OCI-M2 (cell line): ENCODE data around the gene DHRS9.

Source experiments
- DNase-seq: peaks from one replicate; lab custom pipeline; 2025; ENCODE audit not compliant: unreplicated experiment; lab: John Stamatoyannopoulos, UW

DHRS9 gene

DNA sequence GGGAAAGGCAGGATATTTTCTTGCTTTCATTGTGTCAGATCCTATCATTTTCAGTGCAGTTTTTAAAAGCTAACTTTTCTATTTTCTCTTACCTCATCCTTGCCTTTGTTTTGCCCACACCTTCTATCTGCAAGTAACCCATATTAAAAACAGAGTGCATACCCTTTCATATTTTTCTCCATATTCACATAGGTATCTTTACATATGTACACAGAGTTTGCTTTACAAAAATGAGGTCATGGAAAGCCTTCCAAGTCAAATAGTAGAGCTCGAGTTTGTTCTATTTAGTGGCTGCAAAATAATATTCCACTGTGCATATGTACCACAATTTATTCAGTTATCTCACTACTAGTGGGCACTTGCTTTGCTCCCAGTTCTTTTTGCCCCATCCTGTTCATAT lies 3.9 kb upstream of the DHRS9 start:
- DNase-seq = no peak

DNA sequence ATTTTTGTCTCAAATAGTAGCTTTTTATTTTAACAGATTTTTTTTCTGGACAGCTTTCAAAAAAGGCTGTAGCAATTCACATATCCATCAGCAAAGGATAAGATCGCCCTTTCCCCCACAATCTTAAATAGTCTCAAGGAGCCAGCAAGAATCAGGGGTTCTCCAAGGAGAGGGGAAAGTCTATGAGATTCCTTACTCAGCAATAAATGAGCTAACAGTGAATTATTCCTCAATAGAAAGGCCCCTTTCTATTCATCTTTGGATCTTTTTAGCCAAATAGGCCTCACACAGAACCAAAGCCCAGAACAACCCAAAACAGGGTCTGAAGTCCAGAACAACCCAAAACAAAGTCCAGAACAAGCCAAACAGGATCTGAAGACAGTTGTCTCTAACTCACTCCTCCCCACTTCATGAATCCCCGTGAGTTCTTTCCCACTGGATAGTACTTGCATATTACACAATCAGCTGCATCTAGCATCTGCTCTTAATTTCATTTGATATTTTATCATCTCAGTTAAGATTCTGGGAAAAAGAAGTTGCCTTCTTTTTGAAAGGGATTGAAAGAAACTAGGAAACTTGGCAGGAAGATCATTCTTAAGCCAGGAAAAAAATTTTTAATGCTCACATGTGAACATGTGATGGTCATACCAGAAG lies 3.4 kb upstream of the DHRS9 start:
- DNase-seq = no peak

DNA sequence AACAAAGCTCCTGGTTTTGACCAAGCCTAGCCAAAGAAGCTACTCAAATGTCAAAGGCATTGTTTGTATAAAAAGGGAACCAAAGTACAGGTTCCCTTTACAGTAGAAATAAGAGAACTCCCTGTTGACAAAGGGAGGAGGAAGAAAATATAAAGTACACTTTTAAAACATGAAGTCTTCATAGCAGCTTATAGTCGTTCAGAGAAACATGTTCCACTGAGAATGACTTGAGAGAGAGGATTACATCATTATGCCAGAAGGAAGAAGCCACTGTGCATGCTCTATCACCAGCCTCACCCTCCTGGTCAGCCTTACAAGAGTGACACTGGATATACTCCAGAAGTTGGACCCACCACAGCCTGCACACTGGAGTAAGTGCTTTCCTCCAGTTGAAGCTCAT lies 2.5 kb upstream of the DHRS9 start:
- no peak for DNase-seq

GRCh38 chr2:169069833-169070232 lies 470 bp downstream of the DHRS9 start:
- no peak for DNase-seq

DNA sequence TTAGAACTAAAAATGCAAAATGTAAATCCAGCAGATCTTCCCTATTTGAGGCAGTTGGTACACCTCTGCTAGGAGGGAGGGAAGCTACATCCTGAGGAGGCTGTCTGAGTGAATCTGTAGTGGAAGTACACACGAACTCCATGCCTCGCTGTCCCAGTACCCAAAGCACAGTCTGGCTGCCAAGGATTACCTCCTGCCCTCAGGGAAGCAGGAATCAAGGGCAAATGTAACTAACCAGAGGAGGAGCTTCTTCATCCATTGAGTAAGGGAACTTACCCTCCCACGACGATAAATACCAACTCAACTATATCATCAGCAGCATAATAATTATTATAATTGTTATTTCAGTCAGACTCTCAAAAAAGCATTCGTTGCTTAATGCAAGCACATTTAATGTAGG lies 2.1 kb downstream of the DHRS9 start:
- no peak for DNase-seq

GRCh38 chr2:169072163-169072925 lies 3.0 kb downstream of the DHRS9 start:
- peak; percentile 80 for DNase-seq

DNA sequence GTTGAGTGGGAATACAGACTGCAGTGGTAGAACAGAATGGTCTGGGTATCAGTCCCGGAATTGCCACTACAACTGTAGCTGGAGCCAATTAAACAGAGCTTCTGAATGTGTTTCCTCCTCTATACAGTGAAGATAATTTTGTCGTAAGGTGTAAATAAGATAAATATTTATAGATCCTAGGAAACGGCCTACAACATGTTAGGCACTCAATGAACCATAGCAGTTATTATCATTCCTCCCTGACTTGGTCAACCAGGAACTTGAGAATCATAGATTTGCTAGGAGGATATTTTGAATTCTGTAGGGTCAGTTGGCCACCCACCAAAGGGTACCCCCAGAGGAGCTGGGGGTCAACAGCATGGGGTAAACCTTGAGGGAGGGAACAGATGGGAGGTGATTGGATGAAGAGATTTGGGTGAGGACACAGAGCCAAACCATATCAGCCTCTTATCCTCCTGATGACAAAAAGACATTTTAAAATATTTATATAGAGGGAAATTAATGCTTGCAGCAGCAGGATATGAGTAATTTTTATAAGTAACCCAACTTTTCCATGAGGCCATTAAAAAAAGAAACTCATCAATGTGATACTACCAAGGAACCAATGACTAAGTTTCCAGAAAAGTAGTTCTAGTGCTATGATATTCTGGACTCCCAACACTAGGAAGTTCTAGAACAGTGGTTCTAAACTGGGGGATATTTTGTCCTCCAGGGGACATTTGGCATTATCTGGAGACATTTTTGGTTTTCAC lies 4.0 kb downstream of the DHRS9 start:
- no peak for DNase-seq

DNA sequence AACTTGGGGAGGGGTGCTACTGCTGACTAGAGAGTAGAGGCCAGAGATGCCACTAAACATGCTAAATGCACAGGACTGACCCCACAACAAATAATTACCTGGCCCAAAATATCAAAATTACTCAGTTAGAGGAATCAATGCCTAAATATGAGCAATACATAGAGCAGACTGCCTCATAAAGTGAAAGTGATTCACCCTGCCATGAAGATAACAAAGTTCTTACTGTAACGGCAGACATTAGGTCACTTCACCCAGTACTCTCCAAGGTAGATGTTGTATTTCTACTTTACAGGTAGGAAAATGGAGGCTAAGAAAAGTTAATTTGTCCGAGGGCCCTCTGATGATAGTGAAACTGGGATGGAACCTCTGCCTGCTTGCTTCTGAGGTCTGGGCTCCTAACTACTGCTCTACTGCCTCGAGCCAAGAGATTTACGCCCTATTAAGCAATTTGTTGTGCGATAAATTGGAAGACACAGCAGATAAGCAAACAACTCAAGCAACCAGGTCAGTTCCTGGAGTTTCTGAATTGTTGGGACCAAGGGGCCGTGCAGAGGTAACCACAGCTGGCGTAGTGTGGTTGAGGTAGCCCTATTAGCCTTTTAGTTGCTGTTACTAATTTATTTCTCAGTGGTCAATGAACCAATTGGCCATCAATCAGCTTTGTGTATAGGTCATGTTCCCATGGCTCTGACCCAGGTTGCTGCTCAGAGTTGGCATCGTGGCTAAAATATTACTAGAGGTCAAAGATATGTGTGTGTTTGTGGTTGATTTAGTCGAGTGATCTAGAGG lies 4.8 kb downstream of the DHRS9 start:
- DNase-seq = no peak

- peak; percentile 19 for DNase-seq
Observed at GRCh38 chr2:169077674-169078240, 8.4 kb downstream of the DHRS9 start.

DNA sequence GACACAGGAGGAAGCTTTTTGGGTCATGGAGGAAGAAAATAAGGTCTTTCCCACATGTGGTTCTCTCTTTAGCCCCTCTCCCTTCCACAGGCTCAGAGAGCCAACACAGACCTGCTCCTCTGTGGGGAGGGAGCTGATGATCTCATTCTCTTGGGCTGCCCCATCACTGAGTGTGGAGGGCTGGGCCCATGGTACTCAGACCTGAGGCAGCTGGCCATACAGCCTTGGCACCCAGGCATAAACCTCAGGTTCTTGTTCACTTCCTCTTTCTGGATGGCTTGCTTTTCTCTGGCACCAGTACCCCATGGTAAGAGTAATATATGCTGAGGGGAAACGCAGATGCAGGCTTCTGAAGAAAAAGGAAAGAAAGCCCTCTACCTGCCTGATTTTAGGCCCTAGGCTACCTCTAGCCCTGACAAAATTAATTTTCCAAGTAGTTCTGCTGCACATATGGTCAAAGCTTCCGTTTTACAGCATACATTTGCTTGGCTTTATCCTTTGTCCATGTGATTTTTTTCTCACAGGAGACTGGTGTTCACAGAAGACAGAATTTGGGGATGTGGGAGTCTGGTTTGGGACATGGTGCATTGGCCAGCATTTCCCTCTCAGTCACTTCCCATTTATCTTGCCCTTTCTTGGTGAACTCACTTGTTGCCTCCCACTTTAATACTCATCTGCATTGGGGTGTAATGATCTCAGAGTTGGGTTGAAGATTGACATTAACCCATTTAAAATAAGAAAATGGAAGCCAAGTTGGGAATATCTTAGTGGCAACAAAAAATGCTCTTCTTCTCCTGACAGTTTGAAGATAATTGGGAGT lies 11.1 kb downstream of the DHRS9 start:
- DNase-seq = no peak

DNA sequence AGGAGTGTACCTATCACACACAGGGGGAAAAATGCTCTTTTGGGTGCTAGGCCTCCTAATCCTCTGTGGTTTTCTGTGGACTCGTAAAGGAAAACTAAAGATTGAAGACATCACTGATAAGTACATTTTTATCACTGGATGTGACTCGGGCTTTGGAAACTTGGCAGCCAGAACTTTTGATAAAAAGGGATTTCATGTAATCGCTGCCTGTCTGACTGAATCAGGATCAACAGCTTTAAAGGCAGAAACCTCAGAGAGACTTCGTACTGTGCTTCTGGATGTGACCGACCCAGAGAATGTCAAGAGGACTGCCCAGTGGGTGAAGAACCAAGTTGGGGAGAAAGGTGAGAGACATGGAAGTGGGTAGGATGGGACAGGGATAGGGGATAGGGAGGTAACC lies 12.2 kb downstream of the DHRS9 start:
- DNase-seq = no peak

DNA sequence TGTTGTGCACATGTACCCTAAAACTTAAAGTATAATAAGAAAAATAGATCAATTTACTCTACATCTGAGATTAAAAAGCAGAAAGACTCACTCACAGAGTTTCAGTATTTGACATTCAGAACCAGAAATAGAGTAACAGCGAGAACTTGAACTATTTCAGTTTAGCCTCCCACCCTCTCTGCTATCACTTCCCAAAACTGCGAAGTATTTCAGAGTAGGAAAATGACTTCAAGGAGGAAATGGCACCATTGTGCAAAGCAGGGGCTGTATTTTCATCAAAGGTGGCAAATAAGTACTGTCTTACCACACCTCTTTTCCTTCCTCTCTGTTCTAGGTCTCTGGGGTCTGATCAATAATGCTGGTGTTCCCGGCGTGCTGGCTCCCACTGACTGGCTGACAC lies 13.6 kb downstream of the DHRS9 start:
- no peak for DNase-seq

DNA sequence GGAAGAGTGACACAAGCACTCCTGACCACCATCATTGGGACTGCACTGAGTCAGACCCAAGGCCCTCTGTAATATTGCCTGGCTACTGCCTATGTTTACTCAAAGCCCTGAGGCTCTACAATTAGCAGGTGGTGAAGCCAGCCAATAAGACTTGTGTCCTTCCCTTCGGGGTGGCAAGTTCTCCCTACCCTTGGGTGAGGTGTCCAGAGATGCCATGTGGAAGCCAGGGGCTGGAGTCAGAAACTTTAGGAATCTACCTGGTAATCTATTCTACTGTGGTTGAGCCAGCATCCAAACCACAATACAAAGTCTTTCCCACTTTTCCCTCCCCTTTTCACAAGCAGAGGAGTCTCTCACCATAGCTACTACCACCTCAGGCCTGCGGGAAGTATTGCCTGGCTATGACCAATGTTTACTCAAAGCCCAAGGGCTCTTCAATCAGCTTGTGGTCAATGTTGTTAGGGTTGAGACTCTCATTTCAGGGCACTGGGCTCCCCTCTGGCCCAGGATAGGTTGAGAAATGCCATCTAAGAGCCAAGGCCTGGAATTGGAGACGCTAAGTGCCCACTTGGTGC lies 17.6 kb downstream of the DHRS9 start:
- DNase-seq = no peak

GRCh38 chr2:169087757-169088379 lies 18.5 kb downstream of the DHRS9 start:
- no peak for DNase-seq

DNA sequence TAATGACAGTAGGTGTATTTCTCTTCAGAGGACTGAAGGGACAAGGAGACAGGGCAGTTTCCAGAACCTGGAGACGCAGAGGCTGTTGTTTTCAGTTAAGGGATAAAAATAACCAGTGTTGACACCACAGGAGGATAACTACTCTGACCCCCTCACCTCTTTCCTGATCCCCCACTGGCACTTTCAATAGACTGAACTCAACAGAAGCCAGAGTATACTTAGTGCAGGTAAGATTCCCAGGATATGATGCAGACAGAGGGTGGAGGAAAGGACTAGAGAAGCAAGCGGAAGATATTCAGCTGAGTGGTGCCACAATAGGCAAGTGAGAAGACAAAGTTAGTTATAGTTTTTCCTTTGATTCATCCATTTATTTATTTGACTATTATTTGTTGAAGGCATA lies 19.8 kb downstream of the DHRS9 start:
- DNase-seq = no peak

- DNase-seq = no peak
Observed at GRCh38 chr2:169090133-169090820, 20.9 kb downstream of the DHRS9 start.

DNA sequence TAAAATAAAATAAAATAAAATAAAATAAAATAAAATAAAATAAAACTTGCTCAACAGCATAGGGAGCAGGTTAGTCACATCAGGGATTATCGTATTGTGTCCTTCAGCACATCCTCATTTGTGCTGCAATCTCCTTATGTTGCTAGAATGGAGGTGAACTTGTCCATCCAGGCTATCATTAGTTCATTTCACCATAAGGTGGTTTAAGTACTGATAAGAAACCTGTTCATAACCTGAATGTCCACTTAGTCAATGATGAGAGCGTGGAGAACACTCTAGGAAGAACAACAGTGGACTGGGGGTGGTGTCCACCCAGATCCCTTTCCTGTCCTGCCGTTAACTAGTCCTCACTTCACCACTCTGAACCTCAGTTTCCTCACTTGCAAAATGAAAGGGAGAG lies 21.9 kb downstream of the DHRS9 start:
- DNase-seq = no peak

DNA sequence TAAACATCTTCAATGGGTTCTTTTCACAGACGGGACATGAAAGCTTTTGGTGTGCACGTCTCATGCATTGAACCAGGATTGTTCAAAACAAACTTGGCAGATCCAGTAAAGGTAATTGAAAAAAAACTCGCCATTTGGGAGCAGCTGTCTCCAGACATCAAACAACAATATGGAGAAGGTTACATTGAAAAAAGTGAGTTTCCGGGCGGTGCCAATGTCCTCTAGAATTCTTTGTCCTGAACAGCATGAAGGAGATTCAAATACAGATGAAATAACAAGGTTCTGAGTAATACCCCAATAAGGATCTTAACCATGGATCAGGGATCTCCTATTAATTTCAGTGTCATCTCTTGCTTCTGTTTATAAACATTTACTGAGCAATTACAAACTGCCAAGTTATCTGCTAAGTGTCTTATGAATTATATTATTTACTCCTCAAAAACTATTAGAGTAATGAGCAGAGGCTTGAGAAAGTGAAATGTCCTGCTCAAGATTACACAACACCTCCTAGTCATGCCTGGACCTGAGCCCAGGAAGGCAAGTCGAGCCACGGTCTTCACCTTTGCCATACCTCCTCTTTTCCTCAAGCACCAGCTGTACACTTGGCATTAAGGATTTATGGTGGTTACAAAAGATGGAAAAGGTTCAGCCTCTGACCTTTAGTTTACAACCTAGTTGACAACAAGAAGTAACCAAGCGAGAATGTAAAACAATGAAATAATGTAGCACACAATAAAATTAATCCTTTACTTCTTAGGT lies 22.6 kb downstream of the DHRS9 start:
- no peak for DNase-seq
